ENCODE measurements around the gene ART3. TPM values are rescaled to one million over a fixed set of nuclear protein-coding genes. Genes with fewer than 3 reads are reported as not detected.

Gene ART3
- total RNA-seq, 1 experiment from 2014 or later = not detected

- no peaks in the 10 kb centered on the region for H3K36me3 ChIP-seq (ENCODE audit: insufficient read depth, low read length, poor library complexity, severe bottlenecking)
- POLR2A ChIA-PET (ENCODE audit: low non-redundant PET) = no interaction called here
- no peak overlapping the region for H3K27ac ChIP-seq (ENCODE audit: low read depth, low read length, poor library complexity, severe bottlenecking)
- CTCF ChIA-PET = no interaction called here
- H3K27me3 ChIP-seq (replicated peaks; ENCODE audit: insufficient read depth, low read depth, low read length, poor library complexity) = no peaks in the 10 kb centered on the region
- TF ChIP-seq, protein P1, sequence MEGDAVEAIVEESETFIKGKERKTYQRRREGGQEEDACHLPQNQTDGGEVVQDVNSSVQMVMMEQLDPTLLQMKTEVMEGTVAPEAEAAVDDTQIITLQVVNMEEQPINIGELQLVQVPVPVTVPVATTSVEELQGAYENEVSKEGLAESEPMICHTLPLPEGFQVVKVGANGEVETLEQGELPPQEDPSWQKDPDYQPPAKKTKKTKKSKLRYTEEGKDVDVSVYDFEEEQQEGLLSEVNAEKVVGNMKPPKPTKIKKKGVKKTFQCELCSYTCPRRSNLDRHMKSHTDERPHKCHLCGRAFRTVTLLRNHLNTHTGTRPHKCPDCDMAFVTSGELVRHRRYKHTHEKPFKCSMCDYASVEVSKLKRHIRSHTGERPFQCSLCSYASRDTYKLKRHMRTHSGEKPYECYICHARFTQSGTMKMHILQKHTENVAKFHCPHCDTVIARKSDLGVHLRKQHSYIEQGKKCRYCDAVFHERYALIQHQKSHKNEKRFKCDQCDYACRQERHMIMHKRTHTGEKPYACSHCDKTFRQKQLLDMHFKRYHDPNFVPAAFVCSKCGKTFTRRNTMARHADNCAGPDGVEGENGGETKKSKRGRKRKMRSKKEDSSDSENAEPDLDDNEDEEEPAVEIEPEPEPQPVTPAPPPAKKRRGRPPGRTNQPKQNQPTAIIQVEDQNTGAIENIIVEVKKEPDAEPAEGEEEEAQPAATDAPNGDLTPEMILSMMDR (conservative IDR thresholded peaks at IDR 0.05; ENCODE audit: low read depth, low read length) = no peak
- TF ChIP-seq EZH2 (IDR thresholded peaks at IDR 0.05; ENCODE audit: borderline replicate concordance, low read depth, low read length, poor library complexity, severe bottlenecking) = no peak
- no peak overlapping the region for H3K4me3 ChIP-seq (ENCODE audit: low read depth, low read length, poor library complexity, severe bottlenecking)
- no peaks in the 10 kb centered on the region for H3K4me1 ChIP-seq (ENCODE audit: insufficient read depth, low read length, poor library complexity, severe bottlenecking)
- no TSS peak for BruUV-seq (replicated peaks)
- intact Hi-C loops (cut with micrococcal nuclease; ENCODE audit: unreplicated experiment) = no loop called here
- no peak for DNase-seq (ENCODE audit: low spot score)
- no peaks in the 10 kb centered on the region for H3K9me3 ChIP-seq (ENCODE audit: low read depth, low read length, poor library complexity, severe bottlenecking)
These were observed 31.9 kb downstream of the ART3 start for GRCh38 chr4:76106442-76106841.

DNA sequence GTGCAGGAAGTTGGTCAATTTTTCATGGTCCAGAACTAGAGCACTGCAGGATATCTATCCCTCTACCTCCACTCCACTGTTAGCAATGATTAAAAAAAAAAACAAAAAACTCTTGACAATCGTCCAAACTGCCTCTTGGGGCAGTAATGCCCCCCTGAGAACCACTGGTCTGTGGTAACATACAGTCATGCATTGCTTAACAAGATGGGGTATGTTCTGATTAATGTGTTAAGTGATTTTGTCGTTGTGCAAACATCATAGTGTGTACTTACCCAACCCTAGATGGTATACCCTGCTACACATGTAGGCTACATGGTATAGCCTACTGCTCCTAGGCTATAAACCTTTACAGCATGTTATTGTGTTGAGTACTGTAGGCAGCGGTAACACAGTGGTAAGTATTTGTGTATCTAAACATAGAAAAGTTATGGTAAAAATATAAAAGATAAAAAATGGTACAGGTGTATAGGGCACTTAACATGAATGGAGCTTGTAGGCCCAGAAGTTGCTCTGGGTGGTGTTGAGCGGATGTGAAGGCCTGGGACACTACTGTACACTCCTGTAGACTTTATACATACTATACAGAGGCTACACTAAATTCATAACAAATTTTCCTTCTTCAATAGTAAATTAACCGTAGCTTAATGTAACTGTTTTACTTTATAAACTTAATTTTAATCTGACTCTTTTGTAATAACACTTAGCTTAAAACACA is 34.1 kb downstream of the ART3 start:
- TF ChIP-seq EZH2 (IDR thresholded peaks at IDR 0.05; ENCODE audit: borderline replicate concordance, low read depth, low read length, poor library complexity, severe bottlenecking) = no peak
- TF ChIP-seq, protein P1 (conservative IDR thresholded peaks at IDR 0.05; ENCODE audit: low read depth, low read length) = no peak
- Histone ChIP-seq H3K4me1 (ENCODE audit: insufficient read depth, low read length, poor library complexity, severe bottlenecking) (no peaks in the 10 kb centered on the region), H3K27ac (ENCODE audit: low read depth, low read length, poor library complexity, severe bottlenecking) (no peak overlapping the region), H3K4me3 (ENCODE audit: low read depth, low read length, poor library complexity, severe bottlenecking) (no peak overlapping the region), H3K36me3 (ENCODE audit: insufficient read depth, low read length, poor library complexity, severe bottlenecking) (no peaks in the 10 kb centered on the region), H3K27me3 (replicated peaks; ENCODE audit: insufficient read depth, low read depth, low read length, poor library complexity) (no peaks in the 10 kb centered on the region), H3K9me3 (ENCODE audit: low read depth, low read length, poor library complexity, severe bottlenecking) (no peaks in the 10 kb centered on the region)
- peak; percentile 2 for DNase-seq (ENCODE audit: low spot score)
- POLR2A ChIA-PET (ENCODE audit: low non-redundant PET) = no interaction called here
- CTCF ChIA-PET = no interaction called here
- no TSS peak for BruUV-seq (replicated peaks)
- intact Hi-C loops (cut with micrococcal nuclease; ENCODE audit: unreplicated experiment) = no loop called here

- Histone ChIP-seq H3K4me1 (ENCODE audit: insufficient read depth, low read length, poor library complexity, severe bottlenecking) (no peaks in the 10 kb centered on the region), H3K36me3 (ENCODE audit: insufficient read depth, low read length, poor library complexity, severe bottlenecking) (peaks cover 28% of the 10 kb centered on the region), H3K9me3 (ENCODE audit: low read depth, low read length, poor library complexity, severe bottlenecking) (no peaks in the 10 kb centered on the region), H3K27ac (ENCODE audit: low read depth, low read length, poor library complexity, severe bottlenecking) (no peak overlapping the region), H3K27me3 (replicated peaks; ENCODE audit: insufficient read depth, low read depth, low read length, poor library complexity) (no peaks in the 10 kb centered on the region), H3K4me3 (ENCODE audit: low read depth, low read length, poor library complexity, severe bottlenecking) (no peak overlapping the region)
- CTCF ChIA-PET = no interaction called here
- TF ChIP-seq EZH2 (IDR thresholded peaks at IDR 0.05; ENCODE audit: borderline replicate concordance, low read depth, low read length, poor library complexity, severe bottlenecking) = no peak
- TF ChIP-seq, protein P1 (conservative IDR thresholded peaks at IDR 0.05; ENCODE audit: low read depth, low read length) = no peak
- intact Hi-C loops (cut with micrococcal nuclease; ENCODE audit: unreplicated experiment) = no loop called here
- POLR2A ChIA-PET (ENCODE audit: low non-redundant PET) = no interaction called here
- no peak for DNase-seq (ENCODE audit: low spot score)
- BruUV-seq (replicated peaks) = no TSS peak
These were observed 42.3 kb downstream of the ART3 start for GRCh38 chr4:76116821-76117220.
